Ovary (tissue), 3 donors: ENCODE results near the gene DENND1A.

ENCODE experiments used
- CTCF ChIP-seq, 3 donors: fragments of 450-650 bp in 2 of 3; fragments of 200-600 bp in 1 of 3; IDR thresholded peaks; one replicate each; pipeline versions ENCODE4 v1.5.1 to v1.8.0; 2016 to 2022; ENCODE audit warnings: antibody characterized with exemption in 3 of 3, mild to moderate bottlenecking in 1 of 3
- POLR2A ChIP-seq: fragments of 450-650 bp; IDR thresholded peaks from one replicate; pipeline ENCODE4 v1.6.1; 2017; ENCODE audit warnings: antibody characterized with exemption, mild to moderate bottlenecking, moderate library complexity
- donor health status: DM: no; HTN: no; CAD: no.

DNA sequence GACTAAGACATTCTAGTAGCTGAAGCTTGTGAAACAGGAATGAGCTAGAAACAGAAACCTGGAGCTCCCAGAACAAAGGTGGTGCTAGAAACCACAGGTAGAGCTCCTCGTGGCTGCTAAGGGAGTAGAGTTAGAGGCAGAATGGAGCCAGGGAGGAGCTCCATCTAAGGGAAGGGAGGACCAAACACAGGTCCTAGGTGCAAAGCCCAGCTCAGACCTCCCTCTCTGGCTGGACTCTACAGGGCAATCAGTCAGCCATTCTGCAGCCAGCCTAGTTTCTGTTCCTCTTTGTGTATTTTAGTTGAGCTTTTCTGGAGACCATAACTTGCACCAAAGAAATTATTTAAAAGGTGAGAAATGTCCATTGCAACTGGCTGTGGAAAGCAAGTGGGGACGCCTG is 503.5 kb downstream of the DENND1A start:
- no peak for TF ChIP-seq POLR2A
- TF ChIP-seq CTCF (IDR thresholded peaks at IDR 0.05): no peak
